Endometrium (tissue), 2 donors: ENCODE measurements around the gene FAM111A.

Experiments
- FAIRE-seq: peaks from 2 replicates; lab custom pipeline; 2012; peaks lifted over from hg19 to GRCh38; lab: Jason Lieb, UNC
- donor health status: control.
- donor health status: control.

Gene FAM111A

GRCh38 chr11:59200423-59200746 is 57.7 kb downstream of the FAM111A start:
- no peak for FAIRE-seq

- FAIRE-seq, result no peak
These were observed 58.7 kb downstream of the FAM111A start for GRCh38 chr11:59201353-59201752.
